ENCODE data around the gene TRPC3. TPM values are rescaled to one million over a fixed set of nuclear protein-coding genes. Genes with fewer than 3 reads are reported as not detected.

TRPC3 gene
- total RNA-seq: 11.8 TPM

DNA sequence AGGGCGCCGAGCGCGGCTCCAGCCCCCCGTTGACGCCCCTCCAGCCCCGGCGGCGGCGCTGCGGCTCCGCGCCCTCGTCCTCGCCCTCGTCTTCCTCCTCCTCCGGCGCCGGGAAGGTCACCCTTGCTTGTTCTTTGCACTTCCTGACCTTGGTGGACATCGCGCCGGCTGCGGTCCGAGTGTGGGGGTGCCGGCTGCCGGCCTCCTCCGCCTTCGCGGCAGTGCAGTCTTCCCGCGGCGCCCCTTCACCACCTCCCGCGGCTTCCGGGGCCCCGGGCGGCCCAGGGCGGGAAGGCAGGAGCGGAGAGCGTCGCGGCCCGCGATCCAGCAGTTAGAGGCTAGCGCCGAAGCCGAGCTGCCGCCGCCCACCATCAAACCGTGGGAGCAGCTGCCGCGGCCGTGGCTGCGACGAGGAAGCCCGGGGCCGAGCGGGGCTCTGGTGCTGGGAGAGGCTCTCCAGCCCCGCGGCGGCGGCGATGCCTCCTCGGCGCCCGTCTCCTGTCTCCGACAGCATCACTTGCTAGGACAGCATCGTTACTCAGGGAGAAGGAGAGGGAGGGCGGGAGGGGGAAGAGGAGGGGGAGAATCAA, at the start of gene TRPC3:
TRPC3 (minus strand) TSS at position 540 of the 590 bp plus-strand sequence; CDS start at position 160, 380 bp downstream.
- no peak for DNase-seq (ENCODE audit: low spot score)

DNA sequence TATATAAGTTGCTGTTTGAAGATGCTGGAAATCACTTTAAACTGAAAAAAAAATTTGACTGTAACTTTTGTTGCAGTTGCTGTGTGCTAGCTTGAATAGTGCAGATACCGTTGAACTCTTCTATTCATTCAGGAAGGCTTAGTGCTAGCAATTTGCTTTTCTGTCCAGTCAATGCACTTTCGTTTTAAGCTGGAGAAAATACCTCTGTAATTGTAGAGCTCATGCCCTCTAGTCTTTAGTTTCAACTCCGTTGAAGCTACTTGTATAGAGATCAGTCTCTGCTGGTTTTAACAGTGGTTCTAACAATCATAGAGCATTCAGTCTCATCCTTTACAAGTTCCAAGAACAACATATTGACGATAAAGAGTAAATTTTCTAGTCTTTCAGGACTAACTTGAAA, 49.0 kb upstream of the TRPC3 start:
- no peak for DNase-seq (ENCODE audit: low spot score)

DNA sequence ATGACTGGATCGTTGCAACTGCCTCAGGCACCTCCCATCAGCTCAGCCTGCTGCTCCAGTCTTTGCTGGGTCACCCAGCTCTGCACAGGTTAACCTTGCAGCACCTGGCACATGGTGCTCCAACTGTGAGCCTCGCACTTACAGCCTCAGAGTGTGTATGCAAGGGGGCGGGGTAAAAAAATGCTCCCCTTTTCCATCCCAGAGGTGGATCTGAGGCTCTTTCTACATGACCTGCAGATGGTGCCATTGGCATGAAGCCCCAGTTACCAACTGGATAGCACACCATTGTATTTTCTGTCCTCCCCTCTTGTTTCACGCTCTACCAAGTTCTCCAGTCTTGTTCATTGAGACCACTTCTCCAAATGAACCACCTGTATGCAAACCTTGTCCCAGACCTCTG, 46.2 kb upstream of the TRPC3 start:
- no peak for DNase-seq (ENCODE audit: low spot score)

DNA sequence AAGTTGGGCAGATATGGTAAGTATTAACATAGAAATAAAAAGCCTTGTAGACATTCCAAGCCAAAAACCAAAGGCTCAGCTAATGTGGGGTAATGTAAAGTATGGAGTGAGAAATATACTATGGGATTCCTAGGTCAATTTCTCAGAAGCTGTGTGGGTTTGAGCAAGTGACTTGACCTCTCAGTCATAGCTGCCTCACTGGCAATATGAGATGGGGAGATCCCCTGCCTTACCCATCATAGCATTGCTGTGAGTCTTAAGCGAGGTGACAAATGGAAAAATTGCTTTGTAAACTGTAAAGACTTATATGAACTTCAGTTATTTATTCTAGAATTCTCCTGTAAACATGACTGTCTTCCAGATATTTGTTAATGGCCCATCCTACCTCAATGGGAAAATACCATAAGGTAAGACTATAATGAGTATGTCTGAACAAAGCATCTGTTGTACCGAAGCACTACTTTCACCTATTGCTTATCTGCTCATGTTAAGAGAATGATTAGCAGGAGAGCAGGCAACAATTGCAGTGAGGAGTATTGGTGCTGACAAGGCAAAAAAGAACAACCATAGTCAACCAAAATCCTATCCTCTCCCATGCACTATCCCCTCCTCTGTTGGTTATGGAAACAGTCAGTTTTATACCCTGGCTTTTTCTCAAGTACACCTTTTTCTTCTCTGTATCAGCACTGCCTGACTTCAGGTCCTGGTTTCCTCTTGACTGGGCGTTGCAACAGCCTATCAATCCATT, 44.1 kb upstream of the TRPC3 start:
- no peak for DNase-seq (ENCODE audit: low spot score)

DNA sequence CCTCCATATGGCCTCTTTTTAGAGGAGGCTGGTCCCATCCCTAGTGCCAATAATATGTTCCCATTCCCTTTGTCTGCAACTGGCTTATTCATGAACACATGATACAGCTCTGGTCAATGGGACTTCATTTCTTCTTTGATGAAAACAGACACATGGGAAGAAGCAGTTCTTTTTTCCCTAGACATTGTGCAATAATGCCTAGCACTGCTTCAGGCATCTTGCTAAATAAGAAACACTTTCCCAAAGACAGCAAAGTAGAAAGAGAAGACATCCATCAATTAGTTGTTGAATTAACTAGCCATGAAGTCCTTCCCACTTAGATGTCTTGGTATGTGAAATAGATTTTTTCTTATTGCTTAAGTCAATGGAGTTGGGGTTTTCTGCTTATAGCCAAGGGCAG, 40.1 kb upstream of the TRPC3 start:
- no peak for DNase-seq (ENCODE audit: low spot score)

DNA sequence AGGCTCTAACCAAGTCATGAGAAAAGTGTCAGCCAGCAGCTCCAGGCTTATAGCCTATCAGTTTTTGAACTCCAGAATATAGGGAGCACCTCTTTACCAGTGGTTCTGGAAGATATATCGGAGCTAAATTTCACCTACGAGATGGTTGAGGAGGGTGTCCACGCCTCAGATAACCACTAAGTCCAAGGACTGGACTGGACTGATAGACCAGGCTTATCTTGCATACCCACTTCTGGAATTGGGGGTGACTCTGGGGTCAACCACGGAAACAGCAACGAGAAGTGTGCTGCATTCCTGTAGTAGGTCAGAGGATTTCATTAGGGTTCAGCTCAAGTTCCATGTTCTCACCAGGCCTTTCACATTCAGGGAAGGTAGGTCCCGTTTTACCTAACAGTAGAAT, 38.6 kb upstream of the TRPC3 start:
- no peak for DNase-seq (ENCODE audit: low spot score)

DNA sequence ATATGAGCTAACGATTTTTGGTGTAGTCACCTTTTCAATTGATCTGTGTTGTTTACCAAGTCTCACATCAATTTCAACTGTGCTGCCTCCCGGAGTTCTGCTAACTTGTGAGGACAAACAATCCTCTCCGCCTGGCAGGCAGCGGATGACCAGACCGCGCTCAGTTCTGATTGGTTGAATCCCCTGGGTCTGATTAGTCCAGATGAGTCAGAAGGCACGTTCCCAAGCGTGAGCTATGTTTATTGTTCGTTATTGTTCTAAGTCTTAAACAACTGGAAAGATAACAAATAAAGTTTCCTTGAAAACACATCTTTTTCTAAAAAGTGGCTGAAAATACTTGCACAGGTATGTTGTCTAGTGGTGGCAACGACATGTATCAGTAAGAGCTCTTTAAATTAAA, 37.9 kb upstream of the TRPC3 start:
- no peak for DNase-seq (ENCODE audit: low spot score)

DNA sequence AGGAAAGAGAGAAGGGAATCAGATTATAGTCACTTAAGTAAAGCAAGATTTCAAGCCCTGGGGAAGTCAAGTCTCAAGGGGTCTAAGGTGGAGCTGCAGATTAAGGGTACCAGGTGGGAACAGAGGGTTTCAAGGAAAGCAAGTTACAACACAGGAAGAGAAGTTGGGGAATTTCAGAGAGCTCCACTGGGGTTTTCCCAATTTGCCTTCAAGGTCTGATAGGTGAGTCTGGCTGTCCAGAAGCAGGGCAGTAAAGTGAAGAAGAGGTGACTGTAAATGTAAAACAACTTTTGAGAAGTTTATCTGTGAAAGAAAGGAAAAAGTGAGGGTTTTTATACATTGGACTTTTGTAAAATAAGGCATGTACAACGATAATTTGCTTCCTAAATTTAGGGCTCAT, 37.1 kb upstream of the TRPC3 start:
- no peak for DNase-seq (ENCODE audit: low spot score)

DNA sequence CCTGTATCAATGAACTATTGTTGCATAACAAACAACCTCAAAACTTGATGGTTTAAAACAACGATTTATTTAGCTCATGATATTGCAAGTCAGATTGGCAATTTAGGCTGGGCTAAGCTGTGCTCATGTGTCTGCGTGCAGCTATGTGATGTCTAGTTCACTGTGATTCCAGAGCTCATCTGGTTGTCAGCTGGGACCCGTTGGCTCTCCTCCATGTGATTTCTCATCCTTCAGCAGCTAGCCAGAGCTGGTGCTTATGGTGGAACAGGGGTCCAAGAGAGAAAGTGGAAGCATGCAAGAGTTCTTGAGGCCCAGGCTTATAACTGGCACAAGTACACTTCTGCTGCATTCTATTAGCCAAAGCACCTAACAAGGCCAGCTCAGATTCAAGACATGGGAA, 28.8 kb upstream of the TRPC3 start:
- DNase-seq (ENCODE audit: low spot score): no peak

DNA sequence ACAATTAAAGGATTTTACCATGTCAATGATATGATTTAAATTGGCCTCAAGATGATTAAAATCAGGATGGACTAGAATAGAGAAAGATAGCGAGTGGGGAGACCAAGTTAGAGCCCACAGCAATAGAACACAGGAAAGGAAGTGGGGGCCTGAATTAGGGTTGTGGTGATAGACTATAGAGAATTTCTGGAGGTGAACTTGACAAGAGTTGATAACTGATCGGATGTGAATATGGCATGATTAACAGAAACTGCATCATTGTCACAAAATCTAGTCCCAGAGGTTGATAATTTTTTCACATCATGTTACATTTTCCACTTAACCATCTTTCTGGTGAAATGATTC, 26.3 kb upstream of the TRPC3 start:
- no peak for DNase-seq (ENCODE audit: low spot score)

DNA sequence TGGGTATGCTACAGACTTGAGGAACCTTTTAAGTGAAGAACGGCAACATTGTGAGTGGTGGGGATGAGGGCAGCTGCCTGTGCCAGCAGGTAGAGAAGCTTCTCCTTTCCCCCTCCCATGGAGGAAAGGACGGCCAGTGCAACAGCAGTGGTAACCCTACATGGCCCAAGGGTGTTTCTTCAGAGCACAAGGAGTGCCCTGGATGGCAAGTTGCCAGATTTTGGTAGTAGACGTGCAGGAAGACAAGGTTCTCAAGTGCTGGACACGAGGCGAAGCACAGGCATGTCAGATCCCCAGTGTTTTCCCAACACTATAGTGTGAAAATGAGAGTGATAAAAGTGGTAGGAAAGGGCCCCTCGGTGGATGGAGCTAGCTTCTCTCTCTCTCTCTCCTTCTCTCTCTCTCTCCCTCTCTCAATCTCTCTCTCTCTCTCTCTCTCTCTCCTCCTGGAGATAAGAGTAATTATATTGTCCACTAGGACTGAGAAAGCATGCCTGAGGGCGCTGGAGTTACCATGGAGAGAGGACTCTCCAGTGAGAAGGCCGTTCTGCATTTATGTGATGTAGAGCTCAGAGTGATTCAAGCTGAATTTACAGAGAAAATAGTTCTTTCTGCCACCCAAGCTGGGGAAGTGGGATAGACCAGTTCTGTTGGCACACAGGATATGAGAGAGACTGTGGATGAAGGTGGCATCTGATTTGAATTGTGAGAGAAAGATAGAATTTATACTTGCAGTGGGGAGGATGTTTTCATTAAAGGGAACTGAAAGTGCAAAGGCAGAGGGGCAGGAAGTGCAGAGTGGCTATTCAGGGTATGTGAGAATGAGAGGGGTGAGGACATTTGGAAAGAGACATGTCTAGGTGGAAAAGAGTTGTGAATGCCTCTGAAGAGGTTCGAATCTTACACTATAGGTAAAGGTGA, 25.7 kb upstream of the TRPC3 start:
- no peak for DNase-seq (ENCODE audit: low spot score)

DNA sequence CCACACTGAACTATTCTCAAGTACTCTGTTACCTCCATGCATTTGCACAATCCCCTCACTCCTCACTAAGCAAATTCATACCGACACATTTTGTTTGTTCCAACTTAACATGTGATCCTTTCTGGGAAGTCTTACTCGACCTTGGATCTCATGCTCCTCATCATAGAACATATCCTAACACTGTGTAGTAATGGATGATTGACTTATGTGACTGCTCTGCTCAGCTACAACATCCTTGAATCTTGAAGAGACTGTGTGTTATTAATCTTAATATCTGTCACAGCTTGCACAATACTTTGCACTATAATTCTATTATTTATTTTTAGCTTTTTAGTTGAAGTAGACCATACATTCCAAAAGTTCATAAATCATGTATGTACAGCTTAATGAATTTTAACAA, 23.9 kb upstream of the TRPC3 start:
- DNase-seq (ENCODE audit: low spot score): no peak

DNA sequence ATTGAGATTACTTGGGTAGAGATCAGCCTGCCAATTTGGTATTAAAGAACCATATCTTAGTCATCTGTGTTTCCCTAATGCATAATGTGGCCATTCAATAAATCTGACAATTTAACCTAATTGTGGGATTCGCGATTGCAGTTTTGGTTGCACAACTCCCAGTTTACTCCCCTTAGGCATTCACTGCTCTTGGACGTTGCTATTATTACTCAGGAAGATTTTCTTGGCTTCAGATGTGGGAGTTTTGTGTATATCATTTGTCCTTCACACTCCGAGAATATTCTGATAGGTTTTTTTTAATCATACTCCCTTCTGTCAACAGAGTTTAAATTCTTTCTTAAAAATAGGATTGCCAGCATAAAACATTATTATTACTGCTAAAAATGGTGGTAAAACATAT, 22.0 kb upstream of the TRPC3 start:
- DNase-seq (ENCODE audit: low spot score): no peak

DNA sequence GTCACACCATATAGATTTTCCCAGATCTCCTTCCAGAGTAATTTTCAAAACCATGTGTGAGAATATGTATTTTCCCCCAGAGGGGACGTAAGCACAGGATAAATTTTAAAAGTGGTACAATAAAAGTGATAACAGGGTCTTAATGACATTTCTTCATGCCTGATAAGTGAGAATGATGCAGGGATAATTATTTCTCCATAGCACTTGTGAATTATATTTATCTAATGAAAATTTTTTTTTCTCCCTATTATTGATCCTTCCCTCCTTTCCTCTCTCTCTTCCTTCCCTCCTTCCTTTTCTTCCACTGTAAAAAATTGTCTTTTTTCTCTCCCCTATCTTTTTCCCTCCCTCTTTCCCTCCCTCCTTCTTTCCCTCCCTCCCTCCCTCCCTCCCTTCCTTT, 17.0 kb upstream of the TRPC3 start:
- no peak for DNase-seq (ENCODE audit: low spot score)

DNA sequence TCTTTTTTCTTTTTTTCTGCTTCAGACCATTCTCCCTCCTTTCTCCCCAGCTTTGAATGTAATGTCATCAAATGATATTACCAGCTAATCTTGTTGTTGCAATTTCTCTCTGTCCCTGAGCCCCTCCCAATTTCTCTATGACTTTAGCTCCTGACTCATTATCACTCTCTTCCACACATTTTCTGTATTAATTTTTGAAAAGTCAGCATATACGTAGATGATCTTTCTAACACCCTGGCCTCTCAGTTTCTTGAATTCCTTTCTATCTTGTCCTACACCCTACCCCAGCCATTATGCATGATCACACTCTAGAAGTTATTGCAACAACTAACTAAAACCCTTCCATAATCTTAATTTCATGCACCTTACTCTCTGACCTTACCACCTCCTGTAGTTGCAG, 13.1 kb upstream of the TRPC3 start:
- no peak for DNase-seq (ENCODE audit: low spot score)

DNA sequence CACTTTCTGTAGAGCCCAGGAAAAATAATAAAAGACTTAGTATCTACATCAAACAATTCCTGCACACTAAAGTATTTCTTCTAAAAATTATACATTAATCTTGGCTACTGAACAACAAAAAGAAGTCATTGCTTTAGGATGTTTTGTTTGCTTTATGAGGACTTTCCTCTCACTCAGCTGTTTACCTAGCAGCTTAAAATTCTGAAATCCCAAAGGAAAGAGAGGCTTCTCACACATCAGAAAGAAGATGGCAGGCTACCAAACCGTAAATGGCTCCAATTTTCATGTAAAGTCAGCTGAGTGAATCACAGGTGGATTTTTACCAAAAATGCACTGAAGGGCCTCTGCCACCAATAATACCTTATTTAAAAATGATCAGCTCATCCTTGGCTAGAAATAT, 9.0 kb upstream of the TRPC3 start:
- DNase-seq (ENCODE audit: low spot score): no peak

DNA sequence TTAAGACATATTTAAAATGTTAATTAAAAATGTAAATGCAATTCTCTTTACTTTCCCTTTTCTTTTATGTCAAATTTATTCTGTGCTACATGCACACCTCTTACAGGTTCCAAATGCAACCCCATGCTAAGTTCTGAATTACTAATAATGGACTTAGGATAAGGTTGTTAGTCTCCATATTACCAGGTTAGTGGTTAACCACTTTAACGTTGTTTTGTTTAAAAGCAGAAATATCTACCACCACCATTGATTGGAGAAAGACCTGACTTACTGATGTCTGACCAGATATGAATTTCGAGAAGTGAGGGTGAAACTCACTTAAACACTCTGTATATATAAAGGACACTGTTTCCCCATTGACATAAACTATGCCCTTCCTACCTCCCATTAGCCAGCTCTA, 6.9 kb upstream of the TRPC3 start:
- no peak for DNase-seq (ENCODE audit: low spot score)

DNA sequence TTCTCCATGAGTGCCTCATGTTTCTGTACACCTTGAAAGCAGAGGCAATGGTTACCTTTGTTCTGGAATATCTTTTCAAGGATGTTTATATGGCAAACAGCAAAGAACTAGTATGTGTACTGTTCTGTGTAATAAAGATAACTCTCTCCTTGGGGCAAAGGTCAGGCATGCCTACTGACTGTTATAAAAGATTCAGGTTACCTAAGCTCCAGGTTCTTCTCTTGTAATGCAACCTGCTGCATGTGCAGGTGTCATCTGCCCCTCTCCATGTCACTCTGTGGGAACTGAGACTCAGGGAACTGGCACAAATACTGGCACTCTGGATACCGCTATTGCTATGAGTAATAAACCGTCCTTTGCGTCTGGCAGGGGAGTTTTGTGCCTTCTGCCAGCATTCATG, 5.4 kb upstream of the TRPC3 start:
- DNase-seq (ENCODE audit: low spot score): no peak

DNA sequence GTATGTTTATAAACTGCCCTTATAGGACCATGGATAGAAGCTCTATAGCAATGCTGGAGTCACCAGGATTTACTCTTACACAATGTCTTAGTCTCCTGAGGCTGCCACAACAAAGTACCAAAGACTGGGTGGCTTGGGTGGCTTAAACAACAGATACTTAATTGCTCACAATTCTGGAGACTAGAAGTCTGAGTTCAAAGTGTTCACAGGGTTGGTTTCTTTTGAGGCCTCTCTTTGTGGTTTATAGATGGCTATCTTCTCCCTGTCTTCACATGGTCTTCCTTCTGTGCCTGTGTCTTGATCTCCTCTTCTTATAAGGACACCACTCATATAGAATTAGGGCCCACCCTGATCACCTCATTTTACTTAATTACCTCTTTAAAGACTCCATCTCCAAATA, 2.0 kb upstream of the TRPC3 start:
- DNase-seq (ENCODE audit: low spot score): no peak

DNA sequence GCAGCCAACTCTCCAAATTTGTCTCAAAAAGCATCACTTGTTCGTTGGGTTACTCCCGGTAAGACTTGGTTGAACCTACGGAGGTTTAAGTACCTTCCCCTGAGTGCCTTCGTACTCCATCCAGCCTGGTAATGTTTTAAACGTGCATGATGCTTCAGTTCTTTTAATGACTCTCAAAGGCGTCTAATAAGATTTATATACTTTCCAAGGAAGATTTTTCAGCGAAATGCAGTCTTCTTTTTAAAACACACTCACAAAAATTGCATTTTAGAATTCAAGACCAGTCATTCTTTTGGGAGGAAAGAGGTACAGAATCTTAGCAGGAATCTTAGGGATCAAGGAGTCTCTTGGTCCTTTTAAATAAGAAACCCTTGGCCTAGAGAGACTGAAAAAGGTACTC, 430 bp upstream of the TRPC3 start:
- DNase-seq (ENCODE audit: low spot score): no peak

DNA sequence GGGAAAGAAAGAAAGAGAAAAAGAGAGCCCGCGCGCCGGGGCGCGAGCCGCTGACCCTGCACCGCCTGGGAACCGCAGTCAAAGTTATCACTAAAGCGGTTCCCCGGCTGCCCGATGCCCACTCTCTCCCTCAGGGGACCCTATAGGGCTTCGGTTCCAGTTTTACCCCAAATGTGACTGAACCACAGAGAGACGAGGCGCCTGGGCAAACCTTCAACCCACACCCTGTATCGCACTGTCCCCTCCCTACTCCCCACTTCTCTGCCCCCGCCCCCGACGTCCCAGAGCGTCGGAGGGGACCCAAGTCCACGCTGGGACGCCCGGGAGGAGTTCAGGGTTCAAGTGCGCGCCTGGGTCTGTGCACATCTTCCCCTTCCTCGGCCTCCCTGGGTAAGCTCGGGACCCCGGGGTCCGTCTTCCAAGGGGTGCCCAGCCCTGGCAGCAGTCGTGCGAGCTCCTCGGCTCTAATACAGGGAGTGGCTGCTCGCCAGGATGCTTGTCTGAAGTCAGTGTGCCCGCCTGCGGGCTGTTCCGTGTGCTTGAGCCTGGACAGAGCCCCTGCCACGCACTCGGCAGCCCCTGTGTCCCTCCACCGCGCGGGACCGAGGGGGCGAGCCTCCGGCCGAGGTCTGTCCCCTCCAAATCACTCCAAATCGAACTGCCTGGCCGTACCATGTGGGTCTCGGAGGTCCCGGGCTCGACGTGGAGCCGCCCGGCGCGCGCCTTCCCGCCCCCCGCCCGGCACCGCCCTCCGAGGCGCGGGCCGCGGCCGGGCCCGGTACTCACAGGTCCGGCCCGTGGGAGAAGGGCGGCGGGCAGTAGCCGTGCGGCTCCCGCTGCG, 960 bp downstream of the TRPC3 start:
- peak; percentile 46 for DNase-seq (ENCODE audit: low spot score)

DNA sequence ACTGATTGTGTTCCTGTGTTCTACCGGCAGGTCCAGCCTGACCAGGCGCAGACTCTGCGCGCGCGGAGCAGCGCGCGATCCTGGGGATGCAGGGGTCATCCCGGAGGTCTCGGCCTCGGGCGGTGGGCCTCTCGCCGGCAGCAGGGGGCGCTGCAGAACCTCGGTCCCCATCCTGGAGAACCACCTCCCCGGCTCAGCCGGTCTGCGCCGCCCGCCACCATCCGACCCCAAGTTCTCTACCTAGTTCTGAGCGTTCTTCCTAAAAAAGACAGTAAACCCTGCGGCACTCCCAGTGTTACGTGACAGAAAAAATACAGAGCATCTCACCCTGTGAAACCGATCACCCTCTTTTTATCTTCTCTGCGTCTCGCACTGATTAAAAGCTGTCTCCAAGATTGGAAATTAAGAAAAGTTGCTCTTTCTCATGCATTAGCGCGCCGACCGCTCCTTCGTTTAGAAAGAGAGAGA, 1.6 kb downstream of the TRPC3 start:
- peak; percentile 83 for DNase-seq (ENCODE audit: low spot score)
